SK-MEL-5 (cell line): Measurements from ENCODE around the gene SHC1. TPM values are rescaled to one million over a fixed set of nuclear protein-coding genes. Genes with fewer than 3 reads are reported as not detected.

Experiments
- DNase-seq: peaks from one replicate; pipeline ENCODE4 v3.0.0-alpha.2; 2016; ENCODE audit warnings: low read depth, low spot score
- in situ Hi-C: cut with HindIII; loops from 2 replicates; pipeline ENCODE4 v1.10.0; 2016; ENCODE audit warnings: low sequenced_read_pairs, high pct_unique_total_duplicates, low pct_unique_long_range_greater_than_20kb
- total RNA-seq: library from RNA; depleted of rRNA; stranded (reverse); fragments of >200 nt; shearing (Covaris generic); gene quantifications from 2 replicates; pipeline ENCODE4 v1.2.3, GENCODE V29; 2014

The SHC1 gene
- total RNA-seq, 1 experiment from 2014 or later: 102 TPM

DNA sequence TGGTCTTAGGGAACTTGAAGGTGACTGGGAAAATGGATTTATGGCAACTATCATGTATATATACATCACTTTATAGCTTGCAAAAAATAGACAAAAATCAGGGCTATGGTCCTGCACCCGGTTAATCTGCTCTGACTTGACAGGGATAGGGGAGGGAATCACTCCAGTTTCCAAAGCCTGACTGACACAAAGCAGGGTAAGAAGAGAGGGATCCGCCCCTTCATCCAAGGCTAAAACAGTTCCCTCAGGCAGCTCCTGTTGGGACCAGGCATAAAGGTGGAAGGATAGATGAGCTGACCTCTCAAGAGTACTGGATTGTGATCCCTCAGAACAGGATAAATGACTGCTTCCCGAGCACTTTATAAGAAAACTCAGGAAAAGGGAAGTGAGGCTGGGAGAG lies 16.0 kb downstream of the SHC1 start:
- in situ Hi-C loops: no loop called here
- DNase-seq: no peak

DNA sequence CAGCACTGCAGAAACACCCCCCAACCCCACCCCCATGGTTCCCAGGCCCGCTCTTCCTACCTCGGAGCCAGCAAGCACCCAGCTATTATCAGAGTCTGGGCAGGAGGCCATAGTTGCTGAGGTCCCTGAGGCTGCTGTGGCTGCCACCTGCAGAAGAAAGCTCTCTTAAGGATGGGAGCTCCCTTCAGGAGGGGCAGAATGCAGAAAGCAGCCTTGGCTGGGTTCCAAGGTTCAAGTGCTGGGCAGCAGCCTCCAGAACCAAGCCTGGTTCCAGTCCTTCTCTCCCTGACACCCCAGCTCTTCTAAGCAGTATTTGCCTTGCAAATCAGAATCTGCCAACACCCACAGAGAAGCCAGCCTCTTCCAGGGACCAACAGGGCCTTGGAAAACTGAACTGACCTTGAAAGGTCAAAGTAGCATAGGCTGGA lies 16.9 kb downstream of the SHC1 start:
- in situ Hi-C loops: no loop called here
- DNase-seq: no peak

DNA sequence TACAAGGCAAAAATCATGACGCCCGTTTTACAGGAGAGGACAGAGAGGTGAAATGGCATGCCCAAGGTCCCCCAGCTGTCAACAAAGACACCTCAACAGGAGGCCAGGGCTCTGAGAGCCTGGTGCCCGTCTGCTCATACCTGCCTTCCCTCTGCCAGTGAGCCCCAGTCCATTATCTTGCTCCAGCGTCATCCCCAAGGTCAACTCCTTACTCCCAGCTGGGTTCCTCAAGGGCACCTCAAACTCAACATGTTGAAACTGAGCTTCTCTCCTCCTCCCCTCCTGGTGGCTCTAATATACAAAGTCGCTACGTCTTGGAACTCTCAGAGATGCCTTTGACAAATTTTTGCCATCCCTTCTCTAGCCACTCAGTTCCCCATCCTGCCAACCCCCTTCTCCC lies 17.9 kb downstream of the SHC1 start:
- in situ Hi-C loops: no loop called here
- no peak for DNase-seq

- in situ Hi-C loops: no loop called here
- no peak for DNase-seq
These were observed 18.5 kb downstream of the SHC1 start for GRCh38 chr1:154951901-154952657.

- in situ Hi-C loops: no loop called here
- DNase-seq: no peak
These were observed 22.5 kb downstream of the SHC1 start for GRCh38 chr1:154948079-154948478.

- no peak for DNase-seq
- in situ Hi-C loops: no loop called here
These were observed 24.3 kb downstream of the SHC1 start for GRCh38 chr1:154945962-154946850.

- DNase-seq: no peak
- in situ Hi-C loops: no loop called here
These were observed 25.2 kb downstream of the SHC1 start for GRCh38 chr1:154945160-154945961.

DNA sequence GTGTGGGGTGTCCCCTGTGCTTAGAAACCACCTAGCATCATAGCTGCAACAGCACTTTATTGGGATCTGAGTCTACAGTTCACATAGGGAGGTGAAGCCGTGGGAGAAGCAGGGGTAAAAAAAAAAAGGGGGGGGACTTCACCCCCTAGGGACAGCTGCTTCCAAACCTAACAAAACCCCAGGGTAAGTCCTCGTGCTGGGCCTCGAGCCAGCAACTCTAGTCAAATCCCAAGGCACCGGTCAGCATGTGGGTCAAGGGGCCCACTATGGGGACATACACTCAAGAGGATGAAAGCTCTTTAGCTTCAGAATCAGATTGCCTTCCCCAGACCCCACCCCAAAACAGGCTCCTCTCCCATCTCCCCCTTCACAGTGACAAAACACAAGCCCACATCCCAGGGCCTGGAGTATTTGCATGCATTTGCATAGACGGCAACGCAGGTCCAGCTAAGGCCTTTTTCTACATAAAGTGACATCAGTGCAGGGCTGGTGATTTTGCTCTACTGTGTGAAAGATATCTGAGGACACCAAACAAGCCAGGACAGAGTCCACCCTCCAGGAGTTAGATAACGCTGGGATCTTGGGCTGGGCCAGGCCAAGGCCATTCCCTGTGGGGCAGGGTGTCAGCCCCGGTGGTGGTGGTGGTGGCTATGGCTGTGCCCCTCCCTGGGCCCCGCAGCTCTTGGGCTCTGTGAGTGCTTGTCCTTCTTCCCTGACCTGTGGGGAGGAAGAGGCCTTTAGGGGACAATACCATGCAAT lies 26.0 kb downstream of the SHC1 start:
- no peak for DNase-seq
- in situ Hi-C loops: no loop called here

- DNase-seq: peak; percentile 59
- in situ Hi-C loops: no loop called here
These were observed 26.7 kb downstream of the SHC1 start for GRCh38 chr1:154943649-154944400.

DNA sequence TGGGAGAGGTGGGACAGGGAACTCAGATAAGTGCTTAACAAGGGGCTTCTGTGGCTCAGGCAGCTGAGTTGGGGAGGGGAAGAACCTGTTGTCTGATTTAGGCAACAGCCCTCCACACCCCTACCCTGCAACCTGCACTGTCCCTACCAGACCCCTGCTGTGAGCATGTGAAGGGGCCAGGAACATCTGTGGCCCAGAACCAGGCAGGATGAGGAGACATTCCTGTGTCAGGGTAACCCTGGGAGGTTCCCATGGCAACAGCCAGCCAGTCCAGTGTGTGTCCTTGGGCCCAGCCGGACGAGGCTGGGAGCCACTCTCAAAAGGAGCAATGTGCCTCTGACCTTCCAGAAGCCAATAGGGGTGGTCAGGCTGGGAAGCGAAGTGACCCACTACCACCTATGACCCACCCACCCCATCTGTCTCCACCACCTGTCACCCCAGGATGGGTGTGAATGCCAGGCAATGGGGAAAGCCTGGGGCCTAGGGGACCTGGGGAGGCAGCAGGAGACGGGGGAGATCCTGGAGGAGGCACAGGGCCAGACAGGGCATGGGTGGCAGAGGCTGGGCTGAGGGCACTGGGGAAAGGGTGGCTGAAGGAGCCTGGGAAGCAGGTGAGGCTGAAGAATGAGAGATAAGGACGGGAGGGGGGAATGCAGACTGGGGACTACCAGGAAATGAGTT lies 29.1 kb downstream of the SHC1 start:
- DNase-seq: no peak
- in situ Hi-C loops: no loop called here

- peak; percentile 71 for DNase-seq
These were observed 29.8 kb downstream of the SHC1 start for GRCh38 chr1:154940651-154941194.

DNA sequence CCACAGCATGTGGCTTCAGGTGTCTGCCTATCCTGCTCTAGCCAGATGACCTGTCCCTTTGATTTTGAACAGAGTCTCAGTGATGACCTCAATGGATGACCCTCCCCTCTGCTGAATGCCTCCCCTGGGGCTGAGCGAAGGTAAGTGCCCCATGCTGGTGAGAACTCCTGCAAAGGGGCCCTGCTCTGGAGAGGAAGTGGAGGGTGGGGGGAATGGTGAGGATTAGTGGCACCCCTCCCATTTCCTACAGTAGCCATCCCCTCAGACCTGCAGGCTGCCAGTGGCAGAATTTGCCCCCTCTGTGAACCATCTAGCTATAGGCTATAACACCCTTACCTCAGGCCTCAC lies 30.4 kb downstream of the SHC1 start:
- in situ Hi-C loops: no loop called here
- DNase-seq: no peak

More at GRCh38 chr1:154940651-154941194, 29.8 kb downstream of the SHC1 start:
- in situ Hi-C loops: no loop called here

GRCh38 chr1:154938604-154939399 lies 31.7 kb downstream of the SHC1 start:
- no peak for DNase-seq
- in situ Hi-C loops: no loop called here

DNA sequence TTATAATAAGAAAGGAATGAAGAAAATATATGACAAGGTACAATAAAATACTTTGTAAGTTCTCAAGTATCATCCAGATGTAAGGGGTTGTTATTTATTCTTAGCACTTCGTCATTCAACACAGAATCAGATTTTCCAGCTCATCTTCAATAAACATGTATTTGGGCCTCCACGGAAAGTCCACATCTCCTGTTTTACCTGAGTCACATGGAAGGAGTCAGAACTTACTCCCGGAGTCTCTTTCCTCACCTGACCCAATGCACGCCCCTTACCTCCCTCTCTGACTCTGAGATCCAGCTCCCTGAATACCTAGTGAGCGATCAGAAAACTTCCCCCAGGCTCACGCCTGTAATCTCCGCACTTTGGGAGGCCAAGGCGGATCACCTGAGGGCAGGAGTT lies 32.6 kb downstream of the SHC1 start:
- DNase-seq: no peak
- in situ Hi-C loops: no loop called here
